ENCODE measurements around the gene ANXA6. TPM values are rescaled to one million over a fixed set of nuclear protein-coding genes. Genes with fewer than 3 reads are reported as not detected.

ANXA6 gene
- total RNA-seq, 1 donor from 2014 or later = 631 TPM

Other genes starting within 250 kb of the ANXA6 start
- 4,437 TPM for gene GPX3, start 137.2 kb downstream of the ANXA6 start, total RNA-seq
- 285 TPM for gene TNIP1, start 76.7 kb downstream of the ANXA6 start, total RNA-seq
- 184 TPM for gene CCDC69, start 66.3 kb upstream of the ANXA6 start, total RNA-seq
- 38.7 TPM for gene GM2A, start 95.4 kb upstream of the ANXA6 start, total RNA-seq
- not detected for gene SLC36A3, start 146.0 kb upstream of the ANXA6 start, total RNA-seq
- not detected for gene SLC36A2, start 189.8 kb upstream of the ANXA6 start, total RNA-seq

Data from mesenteric fat pad (tissue), 1 donor.